ENCODE results near the gene SLC22A5.
"Not testable (repeated sequence)": the region's sequence is repeated elsewhere in the genome, so short reads cannot be mapped to it uniquely, and the experiment has no call there.

Gene SLC22A5

GRCh38 chr5:132388244-132389050, 18.9 kb downstream of the SLC22A5 start:
- DNase-seq = no peak

- DNase-seq = no peak
These were observed 19.5 kb downstream of the SLC22A5 start for GRCh38 chr5:132389051-132389331.

- no peak for DNase-seq
These were observed 20.2 kb downstream of the SLC22A5 start for GRCh38 chr5:132389585-132390286.

- no peak for DNase-seq
These were observed 21.7 kb downstream of the SLC22A5 start for GRCh38 chr5:132391247-132391646.

- DNase-seq = no peak
These were observed 22.4 kb downstream of the SLC22A5 start for GRCh38 chr5:132391870-132392269.

- no peak for DNase-seq
These were observed 22.9 kb downstream of the SLC22A5 start for GRCh38 chr5:132392411-132392810.

- no peak for DNase-seq
These were observed 23.7 kb downstream of the SLC22A5 start for GRCh38 chr5:132392978-132393825.

- DNase-seq = no peak
These were observed 25.3 kb downstream of the SLC22A5 start for GRCh38 chr5:132394667-132395259.

GRCh38 chr5:132396589-132397031, 27.1 kb downstream of the SLC22A5 start:
- no peak for DNase-seq

GRCh38 chr5:132397224-132397623, 27.7 kb downstream of the SLC22A5 start:
- no peak for DNase-seq

- DNase-seq = not testable (repeated sequence)
These were observed 28.6 kb downstream of the SLC22A5 start for GRCh38 chr5:132397936-132398675.

- not testable (repeated sequence) for DNase-seq
These were observed 34.5 kb downstream of the SLC22A5 start for GRCh38 chr5:132404041-132404440.

GRCh38 chr5:132405646-132406045, 36.1 kb downstream of the SLC22A5 start:
- DNase-seq = no peak

GRCh38 chr5:132406144-132406783, 36.8 kb downstream of the SLC22A5 start:
- no peak for DNase-seq

- DNase-seq = no peak
These were observed 38.5 kb downstream of the SLC22A5 start for GRCh38 chr5:132407970-132408369.

- no peak for DNase-seq
These were observed 38.9 kb downstream of the SLC22A5 start for GRCh38 chr5:132408456-132408855.

- no peak for DNase-seq
These were observed 39.5 kb downstream of the SLC22A5 start for GRCh38 chr5:132408965-132409364.

GRCh38 chr5:132410451-132411303, 41.2 kb downstream of the SLC22A5 start:
- DNase-seq = peak; percentile 63 to 65

GRCh38 chr5:132411304-132412013, 41.9 kb downstream of the SLC22A5 start:
- DNase-seq = no peak

GRCh38 chr5:132413567-132413966, 44.1 kb downstream of the SLC22A5 start:
- no peak for DNase-seq

Measured in AML-193 (cell line).